HG03571 (cell line): ENCODE measurements around the gene TTLL9.

ENCODE experiments used
- ATAC-seq: cut with Tn5 transposase; IDR thresholded peaks from one replicate; pipeline ENCODE4 v1.9.1; 2021; ENCODE audit not compliant: unreplicated experiment

Gene TTLL9

DNA sequence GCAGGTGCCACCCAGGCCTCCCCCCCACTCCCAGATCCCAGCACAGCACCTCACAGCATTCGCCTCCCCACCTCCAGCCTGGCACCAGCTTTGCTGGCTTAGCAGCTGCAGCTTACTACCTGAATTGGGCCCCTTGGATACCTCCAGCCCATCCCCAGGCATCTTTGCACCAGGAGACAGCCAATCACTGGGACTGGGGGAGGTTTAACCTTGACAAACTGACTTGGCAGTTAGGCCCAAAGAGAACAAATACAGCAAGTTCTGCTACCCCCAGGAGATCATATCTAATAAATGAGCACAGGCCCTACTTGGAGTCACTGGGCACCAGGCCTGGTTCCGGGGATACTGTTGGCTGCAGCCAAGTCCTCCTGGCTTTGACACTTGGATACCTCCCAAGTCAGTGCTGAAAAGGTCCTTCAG is 72.6 kb downstream of the TTLL9 start:
- ATAC-seq, result no peak

DNA sequence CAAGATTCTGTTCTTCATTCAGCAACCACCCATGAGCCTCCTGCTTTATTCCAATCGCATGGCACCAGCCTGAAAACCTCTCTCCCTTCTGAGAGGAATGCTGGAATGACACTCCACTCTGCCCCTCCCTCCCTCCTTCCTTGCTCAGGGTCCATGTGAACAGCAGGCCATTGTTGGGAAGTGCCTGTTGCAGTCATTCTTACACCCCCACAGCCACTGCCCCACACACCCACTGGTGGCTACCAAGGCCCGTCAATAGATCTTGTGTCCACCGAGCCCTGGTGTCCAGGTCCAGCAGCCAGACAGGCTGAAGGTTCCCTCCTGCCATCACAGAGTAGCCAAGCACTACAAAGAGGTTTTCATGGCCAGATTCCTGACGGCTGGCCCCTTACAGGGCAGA is 74.9 kb downstream of the TTLL9 start:
- ATAC-seq, result no peak

DNA sequence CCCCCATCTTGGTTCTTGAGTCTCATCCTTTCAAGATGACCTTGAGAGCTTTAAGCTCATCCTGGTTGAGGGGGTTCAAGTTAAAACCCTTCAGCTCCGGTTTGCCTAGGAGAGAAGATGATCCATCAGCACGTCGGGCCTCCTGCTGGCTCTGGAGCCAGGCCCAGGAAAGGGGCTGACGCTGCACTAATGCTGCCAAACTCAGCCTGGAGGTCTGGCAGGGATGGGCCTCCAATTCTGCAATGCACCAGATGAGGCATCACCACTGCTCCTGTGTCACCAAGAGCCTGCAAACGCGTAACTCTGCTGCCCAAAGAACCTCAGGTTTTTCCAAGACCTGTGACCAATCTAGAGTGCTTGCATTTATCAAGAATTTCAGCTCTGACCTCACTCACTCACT is 75.4 kb downstream of the TTLL9 start:
- ATAC-seq, result no peak

DNA sequence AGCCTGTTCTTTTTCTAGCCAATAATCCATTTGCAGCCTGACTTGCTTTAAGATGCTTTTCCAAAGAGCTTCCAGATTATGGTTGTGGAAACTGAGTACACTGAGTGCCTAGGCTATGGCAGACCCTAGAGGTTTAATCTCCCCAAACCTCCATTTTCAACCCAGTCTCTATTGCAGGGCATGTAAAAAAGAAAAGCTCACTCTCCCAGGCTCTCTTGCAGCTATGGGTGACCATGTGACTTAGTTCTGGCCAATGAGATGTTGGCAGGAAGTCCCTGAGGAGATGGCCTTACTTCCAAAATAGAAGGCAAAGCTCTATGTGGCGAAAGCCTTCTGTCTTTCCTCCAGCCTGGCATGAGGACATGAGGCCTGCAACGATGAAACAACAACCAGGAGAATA is 77.6 kb downstream of the TTLL9 start:
- no peak for ATAC-seq

DNA sequence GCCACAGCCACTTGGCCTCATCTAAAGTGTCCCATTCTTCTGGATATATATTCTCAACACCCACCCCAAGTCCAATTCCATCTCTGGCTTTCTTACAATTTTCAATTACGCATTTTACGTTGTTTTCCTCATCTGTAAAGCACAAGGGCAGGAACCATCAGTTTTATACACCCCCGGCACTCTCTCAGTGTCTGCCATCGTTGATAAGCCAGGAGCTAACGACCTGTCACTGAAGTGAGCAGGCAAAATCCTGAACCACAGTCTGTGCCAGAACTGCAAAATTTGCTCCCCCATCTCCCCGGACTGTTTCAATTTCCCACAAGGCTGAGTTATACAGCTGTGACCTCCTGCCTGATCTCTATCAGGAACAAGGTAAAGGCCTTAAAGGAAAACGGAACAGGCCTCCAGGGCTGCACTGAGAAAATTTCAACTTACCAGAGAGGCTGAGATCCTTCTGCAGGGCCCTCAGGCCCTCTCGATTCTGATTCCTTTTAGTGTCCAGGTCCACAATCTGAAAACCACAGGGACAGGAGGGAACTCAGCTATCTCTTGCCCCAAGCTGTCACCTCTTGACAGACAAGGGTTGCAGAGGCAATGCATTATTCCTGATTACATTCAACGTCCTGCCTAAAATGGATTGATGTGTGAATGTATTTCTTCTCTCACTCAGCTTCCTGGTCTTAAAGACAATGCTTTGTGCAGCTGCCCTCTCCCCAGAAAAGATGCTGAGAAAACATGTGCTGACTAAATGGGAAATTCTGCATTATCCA is 79.6 kb downstream of the TTLL9 start:
- ATAC-seq, result no peak

DNA sequence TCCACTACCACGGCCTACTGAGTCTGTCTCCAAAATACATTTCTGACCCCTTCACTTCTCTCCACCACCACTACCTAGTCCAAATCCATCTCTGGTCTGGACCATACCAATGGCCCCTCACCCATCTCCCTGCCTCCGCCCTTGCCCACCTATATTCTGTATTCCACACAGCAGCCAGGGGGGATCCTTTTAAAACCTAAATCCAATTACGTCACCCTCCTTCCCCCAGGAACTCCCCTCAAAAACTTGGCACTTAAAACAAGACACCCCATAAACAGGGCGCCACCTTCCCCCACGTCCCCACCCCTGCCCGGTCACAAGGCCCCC is 80.7 kb downstream of the TTLL9 start:
- ATAC-seq, result no peak

DNA sequence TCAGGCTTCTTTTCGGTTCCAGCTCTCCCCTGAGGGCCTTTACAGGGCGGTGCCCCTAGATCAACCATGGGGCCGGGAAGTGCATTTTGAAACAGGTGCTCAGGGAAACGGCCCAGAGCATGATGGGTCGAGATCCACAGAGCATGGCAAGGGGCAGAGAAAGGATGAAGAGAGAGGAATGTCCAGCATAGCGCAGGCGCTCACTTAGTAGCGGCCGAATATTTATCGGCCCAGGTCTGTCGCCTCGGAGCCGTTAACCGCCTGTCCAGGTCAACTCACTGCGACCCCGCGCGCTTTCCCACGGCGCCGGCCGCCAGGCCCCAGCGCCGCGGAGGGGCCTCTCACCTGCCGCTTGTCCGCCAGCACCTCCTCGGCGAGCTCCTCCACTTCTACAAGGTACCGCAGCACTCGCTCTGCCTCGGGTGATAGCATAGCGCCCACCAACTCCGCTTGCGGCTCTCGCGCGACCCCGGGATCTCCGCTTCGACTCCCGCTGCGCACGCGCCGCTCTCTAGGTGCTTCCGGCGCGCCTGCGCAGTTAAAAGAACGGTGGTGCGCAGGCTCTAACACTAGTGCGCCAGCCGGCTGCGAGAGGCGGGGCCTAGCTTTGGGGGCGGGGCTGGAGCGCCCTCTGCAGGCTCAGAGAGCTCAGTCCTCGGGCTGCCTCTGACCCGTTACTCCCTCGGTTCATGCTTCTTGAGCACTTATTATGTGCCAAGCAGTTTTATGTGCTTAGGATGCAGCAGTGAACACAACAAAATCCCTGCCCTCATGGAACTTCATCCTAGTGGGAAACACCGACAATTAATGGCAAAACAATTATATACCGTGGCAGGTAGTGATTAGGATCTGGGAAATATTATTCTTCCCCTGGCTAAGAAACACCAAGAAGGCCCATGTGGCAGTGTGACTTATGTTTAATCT is 81.4 kb downstream of the TTLL9 start, which contains the start of gene PDRG1:
Gene PDRG1 (minus strand): TSS at position 517 of the 924 bp plus-strand sequence. CDS start 85 bp downstream, at position 432.
- ATAC-seq, result peak; percentile 82

DNA sequence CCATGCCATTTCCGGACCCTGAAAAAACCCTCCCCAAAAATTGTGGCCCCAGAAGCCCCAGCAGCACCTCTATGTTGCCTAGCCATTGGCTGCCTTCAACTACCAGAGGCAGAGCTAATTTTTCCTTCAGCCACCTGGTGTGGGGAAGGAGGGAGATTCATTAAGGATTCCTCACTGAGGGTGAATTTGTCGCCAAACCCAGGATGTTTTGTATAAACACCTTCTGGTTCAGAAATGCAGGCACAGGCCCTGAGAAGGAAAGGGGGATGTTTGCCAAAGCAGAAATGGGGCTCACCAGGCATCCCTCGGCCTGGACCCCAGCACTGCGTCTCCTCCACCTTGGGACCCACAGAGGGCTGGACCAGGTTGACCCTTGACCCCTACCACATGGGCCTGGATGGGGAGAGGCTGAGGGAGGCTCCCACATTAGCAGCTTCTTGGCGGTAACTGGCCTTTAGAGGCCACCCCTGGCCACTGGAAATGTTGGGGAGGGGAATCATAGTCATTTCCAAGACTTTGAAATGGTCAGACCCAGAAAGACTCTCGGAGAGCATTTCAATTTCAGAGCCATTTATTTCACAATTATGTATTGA is 83.2 kb downstream of the TTLL9 start:
- ATAC-seq, result no peak

DNA sequence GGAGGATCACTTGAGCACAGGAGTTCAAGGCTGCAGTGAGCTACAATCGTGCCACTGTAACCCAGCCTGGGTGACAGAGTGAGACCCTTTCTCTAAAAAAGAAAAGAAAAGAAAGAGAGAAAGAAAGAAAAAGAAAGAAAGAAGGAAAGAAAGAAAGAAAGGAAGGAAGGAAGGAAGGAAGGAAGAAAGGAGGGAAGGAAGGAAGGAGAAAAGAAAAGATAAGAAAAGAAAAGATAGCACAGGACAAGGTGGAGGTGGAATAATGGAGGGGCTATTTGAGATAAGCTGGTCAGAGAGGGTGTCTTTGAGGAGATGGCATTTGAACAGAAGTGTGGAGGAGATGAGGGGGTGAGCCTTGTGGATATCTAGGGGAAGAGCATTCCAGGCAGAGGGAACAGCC is 84.1 kb downstream of the TTLL9 start:
- no peak for ATAC-seq

DNA sequence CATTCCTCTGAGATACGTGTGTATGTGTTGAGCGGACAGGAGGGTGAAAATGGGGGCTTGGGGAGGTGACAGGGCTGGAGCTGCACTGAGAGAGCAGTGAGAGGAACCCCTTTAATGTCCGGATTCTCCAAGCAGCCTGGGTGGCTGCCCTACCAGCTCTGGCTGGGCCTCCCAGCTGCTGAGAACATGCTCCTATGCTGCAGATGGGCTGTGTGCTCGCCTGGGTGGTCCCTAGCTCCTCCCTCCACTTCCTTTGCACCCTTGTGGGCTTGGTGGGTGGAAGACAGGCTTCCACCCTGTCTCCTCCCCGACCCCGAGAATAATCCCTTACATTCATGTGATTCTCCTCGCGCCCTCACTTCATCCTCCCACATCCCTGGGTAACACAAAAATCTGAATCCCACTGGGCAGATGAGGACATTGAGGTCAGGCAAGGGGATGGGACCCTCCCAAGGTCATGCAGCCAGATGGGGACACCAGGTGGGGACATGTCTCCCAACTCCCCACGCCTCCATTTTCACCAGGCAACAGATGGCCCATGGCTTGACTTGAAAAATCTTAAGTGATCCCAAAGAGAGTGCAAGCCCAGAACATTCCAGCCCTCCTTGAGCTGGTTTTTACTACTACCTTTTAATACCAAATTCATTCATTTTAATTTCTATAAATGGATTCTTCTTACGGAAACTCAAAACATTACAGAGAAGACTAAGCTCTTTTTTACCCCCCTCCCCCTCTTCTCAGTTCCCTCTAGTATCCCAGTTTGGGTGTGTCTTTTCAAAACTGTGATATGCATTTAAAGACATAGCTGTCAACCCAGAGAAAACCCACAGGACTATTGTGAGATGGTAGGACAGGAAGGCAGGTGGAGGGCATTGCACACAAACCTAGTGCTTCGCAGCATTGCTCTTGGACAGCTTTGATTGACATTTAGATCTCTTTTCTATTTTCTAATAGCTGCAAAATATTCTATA is 86.4 kb downstream of the TTLL9 start:
- ATAC-seq, result no peak

DNA sequence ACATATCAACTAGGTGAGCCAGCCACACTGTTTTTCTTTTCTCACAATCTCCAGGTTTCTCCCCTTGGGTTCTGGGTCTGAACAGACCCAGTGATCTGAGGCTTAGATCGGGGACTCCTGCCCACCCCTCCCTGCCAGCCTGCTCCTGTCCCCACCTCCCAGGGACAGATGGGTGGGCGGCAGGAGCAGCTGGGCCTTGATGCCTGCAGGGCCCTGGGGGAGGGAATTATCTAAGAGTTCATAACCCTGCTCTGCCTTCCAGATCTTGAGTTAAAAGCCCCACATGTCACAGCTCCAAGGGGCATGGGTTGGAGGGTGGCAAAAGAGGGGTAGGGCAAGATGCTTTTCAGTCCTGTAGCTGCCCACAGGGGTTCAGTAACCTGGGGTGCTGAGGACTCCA is 92.3 kb downstream of the TTLL9 start:
- no peak for ATAC-seq

DNA sequence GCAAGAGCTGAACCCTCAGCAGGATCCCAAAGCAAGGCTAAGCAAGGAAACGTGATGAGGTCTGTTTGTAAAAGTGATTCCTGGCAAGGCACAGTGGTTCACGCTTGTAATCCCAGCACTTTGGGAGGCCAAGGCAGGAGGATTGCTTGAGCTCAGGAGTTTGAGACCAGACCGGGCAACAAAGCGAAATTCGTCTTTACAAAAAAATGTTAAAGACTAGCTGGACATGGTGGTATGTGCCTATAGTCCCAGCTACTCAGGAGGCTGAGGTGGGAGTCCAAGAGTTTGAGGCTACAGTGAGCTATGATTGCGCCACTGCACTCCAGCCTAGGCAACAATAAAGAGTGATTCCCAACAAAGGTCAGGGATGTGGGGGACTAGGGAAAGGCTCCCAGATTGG is 93.5 kb downstream of the TTLL9 start:
- ATAC-seq, result no peak

DNA sequence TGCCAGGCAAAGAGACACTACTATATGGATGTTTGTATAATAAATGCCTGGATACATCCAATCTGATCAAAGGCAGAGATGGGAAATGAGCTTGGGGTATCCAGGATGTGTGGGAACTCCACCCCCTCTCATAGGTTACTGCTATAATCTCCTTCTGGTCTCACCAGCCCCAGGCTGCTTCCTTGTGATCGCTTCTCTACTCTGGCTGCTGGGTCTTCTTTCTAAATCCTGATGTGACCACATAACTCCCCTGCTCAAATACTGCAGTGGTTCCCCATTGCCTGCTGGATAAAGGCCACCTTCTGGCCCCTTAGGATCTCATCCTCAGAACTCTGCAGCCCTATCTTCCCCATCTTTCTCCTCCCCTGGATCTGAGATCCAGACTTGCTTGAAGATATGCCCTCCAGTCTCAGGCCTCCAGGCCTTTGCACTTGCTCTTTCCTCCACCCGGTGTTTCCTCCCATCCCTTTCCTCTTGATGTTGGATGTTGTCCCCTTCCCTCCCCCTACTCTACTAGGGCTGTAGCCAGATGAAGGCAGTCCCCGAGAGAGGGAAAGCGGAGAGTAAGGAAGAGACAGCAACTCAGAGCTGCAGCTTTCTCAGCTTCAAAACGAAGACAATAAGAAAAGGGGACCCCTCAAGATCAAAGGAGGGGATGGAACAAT is 96.7 kb downstream of the TTLL9 start:
- no peak for ATAC-seq

DNA sequence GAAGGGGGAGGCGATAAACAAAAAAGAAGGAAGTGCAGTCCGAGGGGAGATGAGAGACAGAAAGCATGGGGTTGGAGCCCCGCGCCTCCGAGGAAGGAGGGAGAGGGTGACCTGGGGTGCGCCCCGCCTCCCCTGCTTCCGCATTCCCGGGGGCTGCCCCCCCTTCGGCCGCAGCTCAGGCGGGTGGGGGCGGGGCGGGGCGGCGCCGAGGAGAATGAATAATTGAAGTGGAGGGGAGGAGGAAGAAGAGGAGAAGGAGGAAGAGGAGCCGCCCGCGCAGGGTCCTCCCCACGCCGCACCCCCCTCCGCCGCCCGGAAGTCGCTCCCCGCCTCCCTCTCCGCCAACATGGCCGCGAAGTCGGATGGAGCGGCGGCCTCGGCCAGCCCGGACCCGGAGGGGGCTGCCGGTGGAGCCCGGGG is 97.4 kb downstream of the TTLL9 start, which contains the start of gene XKR7:
Gene XKR7 (plus strand): TSS at position 322 of the 420 bp plus-strand sequence. CDS start 25 bp downstream, at position 347.
- no peak for ATAC-seq

DNA sequence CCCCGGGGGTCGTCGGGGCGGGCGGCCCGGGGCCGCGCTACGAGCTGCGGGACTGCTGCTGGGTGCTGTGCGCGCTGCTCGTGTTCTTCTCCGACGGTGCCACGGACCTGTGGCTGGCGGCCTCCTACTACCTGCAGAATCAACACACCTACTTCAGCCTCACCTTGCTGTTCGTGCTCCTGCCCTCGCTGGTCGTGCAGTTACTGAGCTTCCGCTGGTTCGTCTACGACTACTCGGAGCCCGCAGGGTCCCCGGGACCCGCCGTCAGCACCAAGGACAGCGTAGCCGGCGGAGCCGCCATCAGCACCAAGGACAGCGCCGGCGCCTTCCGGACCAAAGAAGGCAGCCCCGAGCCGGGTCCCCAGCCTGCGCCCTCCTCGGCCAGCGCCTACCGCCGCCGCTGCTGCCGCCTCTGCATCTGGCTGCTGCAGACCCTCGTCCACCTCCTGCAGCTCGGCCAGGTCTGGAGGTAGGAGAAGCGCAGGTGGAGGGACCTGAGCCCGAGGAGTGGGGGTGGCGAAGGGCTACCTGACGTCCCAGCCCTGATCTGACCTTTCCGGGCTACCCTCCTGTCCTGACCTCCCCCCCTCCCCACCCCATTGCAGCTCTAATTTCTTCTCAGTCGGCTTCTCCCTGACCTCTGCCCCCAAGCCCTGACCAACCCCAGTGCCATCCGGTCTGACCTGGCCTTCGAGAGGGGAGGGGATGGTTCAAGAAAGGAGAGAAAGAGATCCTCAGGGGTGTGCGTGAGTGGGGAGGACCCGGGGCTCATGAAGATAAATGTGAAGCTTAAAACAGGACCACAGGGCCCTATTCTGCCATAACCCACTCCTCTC is 98.1 kb downstream of the TTLL9 start:
- ATAC-seq, result no peak

DNA sequence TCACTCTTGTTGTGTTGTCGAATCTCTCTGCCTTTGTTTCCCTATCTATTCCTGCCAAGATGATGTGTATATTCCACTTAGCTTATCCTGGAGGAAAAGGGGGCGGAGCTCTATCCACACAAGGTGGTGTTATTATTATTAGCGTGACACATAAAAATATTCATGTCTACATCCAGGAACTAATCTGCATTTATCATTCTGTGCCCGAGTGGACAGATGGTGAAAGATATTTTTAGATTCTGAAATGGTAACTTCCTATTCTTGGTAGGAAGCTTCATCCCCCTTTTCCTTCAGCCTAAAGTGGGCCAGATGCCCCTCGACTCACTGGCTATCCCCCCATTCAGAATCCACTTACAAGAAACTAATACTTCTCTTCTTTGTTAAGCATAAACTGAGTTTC is 99.6 kb downstream of the TTLL9 start:
- ATAC-seq, result no peak

DNA sequence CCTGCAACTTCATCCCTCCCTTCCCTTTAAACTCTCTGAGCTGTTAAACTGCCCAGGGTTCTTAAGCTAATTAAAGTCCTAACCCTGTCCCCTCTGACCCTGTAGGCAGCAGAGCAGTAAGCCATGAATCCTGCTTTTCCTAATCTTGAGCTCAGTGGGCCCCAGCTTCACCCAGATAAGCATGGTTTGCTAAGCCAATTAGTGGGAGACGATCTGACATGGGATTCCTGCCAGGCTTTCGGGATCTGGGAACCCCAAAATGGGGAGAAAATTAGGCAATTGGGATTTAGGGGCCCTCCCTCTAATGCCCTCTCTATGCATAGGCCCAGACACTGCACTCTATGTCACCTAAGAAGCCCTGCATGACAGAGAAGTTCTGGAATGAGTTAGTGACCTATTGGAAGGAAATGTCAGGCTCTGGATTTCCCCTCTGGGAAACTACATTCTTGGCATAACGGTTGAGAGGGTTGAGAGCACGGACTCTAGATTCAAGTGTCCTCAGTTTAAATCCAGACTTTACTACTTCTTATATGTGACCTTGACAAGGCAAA is 102.1 kb downstream of the TTLL9 start:
- no peak for ATAC-seq

DNA sequence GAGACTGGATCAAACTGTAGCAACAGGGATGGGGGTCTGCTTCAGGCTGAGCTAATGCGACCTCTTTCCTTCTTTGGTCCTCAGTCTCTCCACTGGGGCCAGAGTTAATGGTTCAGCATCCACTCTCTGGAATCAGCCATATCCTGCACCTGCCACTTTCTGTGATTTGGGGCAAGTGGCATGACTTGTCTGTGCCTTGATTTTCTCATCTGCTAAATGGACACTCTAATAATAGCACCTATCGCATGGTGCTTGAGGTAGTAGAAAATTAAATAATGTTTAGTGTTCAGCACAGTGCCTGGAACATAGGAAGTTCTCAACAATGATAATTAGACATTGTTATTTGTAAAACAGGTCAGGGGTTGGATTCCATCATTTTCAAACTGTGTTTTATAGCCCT is 103.9 kb downstream of the TTLL9 start:
- no peak for ATAC-seq
